Measurements from ENCODE around the gene PPT2. TPM values are rescaled to one million over a fixed set of nuclear protein-coding genes. Genes with fewer than 3 reads are reported as not detected.
A peak's percentile ranks its signal among the peaks of the same experiment; 100 is the strongest.

Gene PPT2
- total RNA-seq, 1 donor from 2014 or later: 39.4 TPM

GRCh38 chr6:32176476-32177182, 22.7 kb downstream of the PPT2 start:
- DNase-seq (ENCODE audit: low read depth): no peak
- no peak for TF ChIP-seq CTCF (conservative IDR thresholded peaks at IDR 0.05; ENCODE audit: low read depth, low read length)
- H3K4me3 ChIP-seq (ENCODE audit: low read depth, low read length): peak overlapping the region; percentile 99

- peak overlapping the region; percentile 99 for H3K4me3 ChIP-seq (ENCODE audit: low read depth, low read length)
- no peak for DNase-seq (ENCODE audit: low read depth)
- no peak for TF ChIP-seq CTCF (conservative IDR thresholded peaks at IDR 0.05; ENCODE audit: low read depth, low read length)
Measured at GRCh38 chr6:32177183-32177787, 23.3 kb downstream of the PPT2 start.

DNA sequence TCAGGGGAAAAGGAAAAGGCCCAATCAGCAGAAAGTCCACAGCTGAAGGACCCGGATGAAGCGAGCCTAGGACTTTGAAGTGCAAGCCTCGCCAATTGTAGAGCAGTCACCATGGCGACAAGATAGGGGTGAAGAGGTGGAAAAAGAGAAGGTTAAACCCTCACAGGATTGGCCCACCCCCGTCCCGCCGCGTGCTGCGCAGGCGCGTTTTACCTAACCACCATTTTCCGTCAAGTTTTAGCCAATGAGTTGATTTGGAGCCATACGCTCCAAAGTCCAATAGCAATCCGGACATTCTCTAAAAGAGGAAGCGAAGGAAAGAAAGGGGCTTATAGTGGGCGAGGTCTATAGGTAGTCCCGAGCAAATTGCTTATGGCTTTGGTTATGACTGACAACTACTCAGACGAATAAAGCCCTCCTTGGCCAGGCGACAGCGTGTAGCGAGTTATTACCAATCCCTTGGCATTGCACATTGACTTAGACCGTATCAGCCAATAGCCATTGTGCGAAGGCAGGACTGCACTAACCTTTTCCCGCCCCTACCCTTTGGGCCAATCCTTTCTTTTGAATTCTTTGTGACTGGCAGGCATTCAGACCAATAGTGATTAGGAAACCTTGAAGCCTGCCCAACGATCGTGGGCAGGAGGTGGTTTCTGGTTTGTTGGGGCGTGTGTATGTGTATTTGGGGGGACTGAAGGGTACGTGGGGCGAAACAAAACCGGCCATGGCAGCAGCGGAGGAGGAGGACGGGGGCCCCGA, 24.0 kb downstream of the PPT2 start, which contains the start of gene RNF5:
TSS of gene RNF5 (plus strand) at position 618 of the 759 bp plus-strand sequence. CDS start at position 725, 107 bp downstream.
- H3K4me3 ChIP-seq (ENCODE audit: low read depth, low read length): peak within 1 kb of the TSS; percentile 99
- peak; percentile 100 for DNase-seq (ENCODE audit: low read depth)
- TF ChIP-seq CTCF (conservative IDR thresholded peaks at IDR 0.05; ENCODE audit: low read depth, low read length): no peak

DNA sequence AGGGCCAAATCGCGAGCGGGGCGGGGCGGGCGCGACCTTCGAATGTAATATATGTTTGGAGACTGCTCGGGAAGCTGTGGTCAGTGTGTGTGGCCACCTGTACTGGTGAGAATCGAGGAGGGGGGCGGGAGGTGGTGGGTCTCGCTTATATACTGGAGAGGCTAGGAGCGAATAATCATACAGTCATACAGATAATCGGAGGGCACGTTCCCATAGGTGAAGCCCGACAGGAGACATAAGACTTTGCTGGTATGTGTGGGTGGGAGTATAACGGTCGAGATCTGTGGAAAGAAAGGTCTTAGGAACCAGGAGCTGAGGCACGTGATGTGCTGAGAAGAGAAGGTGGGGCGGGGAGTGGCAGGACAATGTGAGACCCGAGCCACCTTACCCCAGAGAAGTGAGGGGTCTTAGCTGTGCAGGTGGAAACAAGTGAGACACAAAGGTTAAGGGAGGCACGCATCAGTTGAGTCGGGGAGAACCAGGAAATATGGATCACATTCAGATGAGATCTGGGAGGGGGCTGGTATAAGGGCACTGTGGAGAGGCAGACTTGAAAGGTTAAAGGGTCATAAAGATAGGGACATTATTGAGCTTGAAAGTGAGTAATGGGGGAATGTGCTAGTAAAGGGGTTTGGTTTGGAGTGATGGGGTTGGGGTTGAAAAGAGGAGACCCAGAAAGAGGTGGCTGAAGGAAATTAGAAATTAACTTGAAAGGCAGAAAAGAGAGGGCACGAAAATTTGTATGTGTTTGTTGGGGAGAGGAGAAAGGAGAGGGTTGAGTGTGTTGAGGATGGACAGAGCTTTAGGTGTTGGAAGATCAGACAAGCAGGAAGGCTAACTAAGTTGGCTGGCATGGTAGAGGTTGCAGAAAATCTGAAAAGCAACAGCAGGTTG, 24.9 kb downstream of the PPT2 start:
- H3K4me3 ChIP-seq (ENCODE audit: low read depth, low read length): peak overlapping the region; percentile 99
- no peak for DNase-seq (ENCODE audit: low read depth)
- TF ChIP-seq CTCF (conservative IDR thresholded peaks at IDR 0.05; ENCODE audit: low read depth, low read length): no peak

- DNase-seq (ENCODE audit: low read depth): no peak
- no peak for TF ChIP-seq CTCF (conservative IDR thresholded peaks at IDR 0.05; ENCODE audit: low read depth, low read length)
- H3K4me3 ChIP-seq (ENCODE audit: low read depth, low read length): peak overlapping the region; percentile 99
Measured at GRCh38 chr6:32179766-32180405, 25.9 kb downstream of the PPT2 start.

GRCh38 chr6:32181148-32181702, 27.3 kb downstream of the PPT2 start:
- TF ChIP-seq CTCF (conservative IDR thresholded peaks at IDR 0.05; ENCODE audit: low read depth, low read length): no peak
- no peak overlapping the region for H3K4me3 ChIP-seq (ENCODE audit: low read depth, low read length)
- DNase-seq (ENCODE audit: low read depth): no peak

Data from epithelial cell of proximal tubule (primary cell).